Brain pericyte (primary cell): ENCODE measurements around the gene ACBD5.
"Not testable (repeated sequence)": the region's sequence is repeated elsewhere in the genome, so short reads cannot be mapped to it uniquely, and the experiment has no call there.

Source experiments
- DNase-seq: peaks from one replicate; pipeline ENCODE4 v3.0.0-alpha.2; 2012; ENCODE audit warnings: low read depth, low spot score

Gene ACBD5, protein sequence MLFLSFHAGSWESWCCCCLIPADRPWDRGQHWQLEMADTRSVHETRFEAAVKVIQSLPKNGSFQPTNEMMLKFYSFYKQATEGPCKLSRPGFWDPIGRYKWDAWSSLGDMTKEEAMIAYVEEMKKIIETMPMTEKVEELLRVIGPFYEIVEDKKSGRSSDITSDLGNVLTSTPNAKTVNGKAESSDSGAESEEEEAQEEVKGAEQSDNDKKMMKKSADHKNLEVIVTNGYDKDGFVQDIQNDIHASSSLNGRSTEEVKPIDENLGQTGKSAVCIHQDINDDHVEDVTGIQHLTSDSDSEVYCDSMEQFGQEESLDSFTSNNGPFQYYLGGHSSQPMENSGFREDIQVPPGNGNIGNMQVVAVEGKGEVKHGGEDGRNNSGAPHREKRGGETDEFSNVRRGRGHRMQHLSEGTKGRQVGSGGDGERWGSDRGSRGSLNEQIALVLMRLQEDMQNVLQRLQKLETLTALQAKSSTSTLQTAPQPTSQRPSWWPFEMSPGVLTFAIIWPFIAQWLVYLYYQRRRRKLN

DNA sequence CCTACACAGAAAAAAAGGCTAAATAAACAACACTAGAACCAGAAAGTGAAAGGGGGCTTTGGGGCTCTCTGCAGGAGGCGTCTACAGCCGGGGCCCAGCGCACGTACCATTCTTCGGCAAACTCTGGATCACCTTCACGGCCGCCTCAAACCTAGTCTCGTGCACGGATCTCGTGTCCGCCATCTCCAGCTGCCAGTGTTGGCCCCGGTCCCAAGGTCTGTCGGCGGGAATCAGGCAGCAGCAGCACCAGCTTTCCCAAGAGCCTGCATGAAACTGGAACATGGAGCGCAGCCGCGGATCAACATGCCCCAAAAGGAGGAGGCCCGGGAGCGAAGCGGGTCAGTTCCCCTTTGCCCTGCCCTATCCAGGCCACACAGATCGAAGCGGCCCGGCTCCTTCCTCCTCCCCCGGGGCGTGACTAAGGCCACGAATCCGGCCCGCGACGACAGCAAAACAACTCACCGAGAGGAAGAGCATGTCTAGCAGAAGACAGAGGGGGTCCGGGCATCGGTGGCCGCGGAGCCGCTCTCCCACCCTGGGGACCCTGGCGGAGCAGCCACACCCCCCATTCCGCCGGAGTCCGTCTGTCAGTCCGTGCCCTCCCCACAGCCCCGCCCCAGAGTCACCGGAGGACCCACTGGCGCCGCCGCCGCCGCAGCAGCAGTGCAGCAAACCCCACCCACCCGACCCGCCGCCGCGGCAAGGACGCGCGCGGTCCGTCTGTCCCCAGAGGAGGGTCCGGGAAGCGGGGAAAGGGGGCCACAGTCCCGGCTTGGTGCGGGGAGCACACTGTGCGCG lies at the start of gene ACBD5:
Gene ACBD5, minus strand, starts transcription at position 586 of the 798 bp plus-strand sequence. Its CDS starts 109 bp downstream, at position 477.
- DNase-seq, result no peak

DNA sequence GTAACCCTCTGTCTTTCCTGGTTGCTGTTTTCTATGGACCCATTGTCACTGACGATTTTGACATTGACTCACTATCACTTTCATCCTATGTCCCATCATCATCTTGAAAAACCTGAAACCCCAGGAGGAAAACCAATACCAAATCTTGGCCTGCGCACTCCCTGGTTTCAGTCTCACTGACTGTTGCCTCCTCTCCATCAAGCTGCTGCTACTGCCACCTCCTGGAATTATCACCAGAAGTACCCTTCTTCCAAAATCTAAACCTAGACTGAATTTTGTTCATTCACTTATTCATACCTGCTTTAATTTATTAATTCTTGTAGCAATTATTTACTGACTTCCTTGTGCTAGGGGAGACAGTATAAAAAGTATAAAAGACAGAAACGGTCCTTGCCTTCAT lies 44.5 kb upstream of the ACBD5 start:
- DNase-seq, result no peak

DNA sequence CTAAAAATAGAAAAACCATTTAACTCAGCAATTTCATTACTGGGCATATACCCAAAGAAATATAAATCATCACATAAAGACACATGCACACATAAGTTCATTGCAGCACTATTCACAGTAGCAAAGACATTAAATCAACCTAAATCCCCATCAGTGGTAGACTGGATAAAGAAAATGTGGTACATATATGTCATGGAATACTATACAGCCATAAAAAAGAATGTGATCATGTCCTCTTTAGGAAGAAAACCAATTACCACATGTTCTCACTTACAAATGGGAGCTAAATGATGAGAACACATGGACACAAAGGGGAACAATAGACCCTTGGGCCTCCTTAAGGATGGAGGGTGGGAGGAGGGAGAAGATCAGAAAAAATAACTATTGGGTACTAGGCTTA lies 36.0 kb upstream of the ACBD5 start:
- DNase-seq, result no peak

DNA sequence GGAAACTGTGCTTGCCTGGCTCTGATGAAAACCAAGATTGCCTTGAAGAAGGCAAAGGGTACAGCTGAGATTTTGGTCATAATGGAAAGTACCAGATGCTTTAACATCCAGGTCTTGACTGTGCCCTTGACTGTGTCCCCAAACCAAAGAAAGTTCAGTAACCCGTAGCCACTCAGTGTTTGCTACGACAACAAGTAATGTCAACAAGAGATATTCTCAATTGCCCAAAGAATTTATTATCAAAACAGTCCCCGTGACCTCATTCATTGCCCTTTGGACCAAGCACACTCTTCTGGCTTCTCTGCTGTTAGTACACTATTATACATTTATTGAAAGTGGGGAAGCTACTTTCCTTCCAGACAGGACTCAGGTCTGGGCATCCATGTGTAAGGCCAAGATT lies 25.4 kb upstream of the ACBD5 start:
- DNase-seq, result not testable (repeated sequence)

DNA sequence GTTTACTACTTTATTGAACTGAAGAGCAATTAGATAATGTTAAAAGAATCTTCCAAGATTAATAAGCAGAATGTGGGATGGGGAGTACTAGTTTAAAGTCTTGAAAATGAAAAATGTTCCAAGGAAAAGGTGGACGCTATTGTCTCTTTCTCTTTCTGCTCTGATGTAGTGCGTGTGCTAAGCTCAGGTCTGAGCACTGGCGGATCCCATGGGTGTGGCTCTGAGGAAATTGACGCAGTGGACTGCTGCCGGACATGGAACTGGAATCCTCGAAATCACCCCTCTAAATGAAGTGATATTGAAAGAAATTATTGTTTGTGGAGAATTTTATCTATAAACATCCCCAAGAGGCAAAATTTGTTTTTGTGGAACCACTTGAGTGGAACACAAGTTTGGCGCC lies 22.2 kb upstream of the ACBD5 start:
- not testable (repeated sequence) for DNase-seq

GRCh38 chr10:27258838-27259812 lies 18.5 kb upstream of the ACBD5 start:
- DNase-seq, result no peak

- DNase-seq, result no peak
Observed at GRCh38 chr10:27258492-27258837, 17.9 kb upstream of the ACBD5 start.

- no peak for DNase-seq
Observed at GRCh38 chr10:27256299-27257189, 15.9 kb upstream of the ACBD5 start.

DNA sequence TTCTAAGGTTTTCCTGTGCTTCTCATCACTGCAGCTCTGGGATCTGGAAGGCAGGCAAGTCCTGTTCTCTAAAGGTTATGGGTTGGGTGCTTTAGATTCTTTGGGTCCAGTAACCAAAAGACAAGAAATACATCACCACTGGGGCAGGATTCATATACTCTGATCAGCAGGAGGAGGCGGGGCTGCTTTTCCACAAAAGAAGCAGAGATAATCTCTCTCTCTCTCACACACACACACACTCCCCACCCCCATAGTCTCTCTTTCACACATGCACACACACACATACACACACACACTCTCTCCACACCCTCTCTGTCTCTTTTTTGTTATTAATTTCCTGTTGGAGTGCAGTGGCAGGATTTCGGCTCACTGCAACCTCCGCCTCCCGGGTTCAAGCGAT lies 13.0 kb upstream of the ACBD5 start:
- no peak for DNase-seq

DNA sequence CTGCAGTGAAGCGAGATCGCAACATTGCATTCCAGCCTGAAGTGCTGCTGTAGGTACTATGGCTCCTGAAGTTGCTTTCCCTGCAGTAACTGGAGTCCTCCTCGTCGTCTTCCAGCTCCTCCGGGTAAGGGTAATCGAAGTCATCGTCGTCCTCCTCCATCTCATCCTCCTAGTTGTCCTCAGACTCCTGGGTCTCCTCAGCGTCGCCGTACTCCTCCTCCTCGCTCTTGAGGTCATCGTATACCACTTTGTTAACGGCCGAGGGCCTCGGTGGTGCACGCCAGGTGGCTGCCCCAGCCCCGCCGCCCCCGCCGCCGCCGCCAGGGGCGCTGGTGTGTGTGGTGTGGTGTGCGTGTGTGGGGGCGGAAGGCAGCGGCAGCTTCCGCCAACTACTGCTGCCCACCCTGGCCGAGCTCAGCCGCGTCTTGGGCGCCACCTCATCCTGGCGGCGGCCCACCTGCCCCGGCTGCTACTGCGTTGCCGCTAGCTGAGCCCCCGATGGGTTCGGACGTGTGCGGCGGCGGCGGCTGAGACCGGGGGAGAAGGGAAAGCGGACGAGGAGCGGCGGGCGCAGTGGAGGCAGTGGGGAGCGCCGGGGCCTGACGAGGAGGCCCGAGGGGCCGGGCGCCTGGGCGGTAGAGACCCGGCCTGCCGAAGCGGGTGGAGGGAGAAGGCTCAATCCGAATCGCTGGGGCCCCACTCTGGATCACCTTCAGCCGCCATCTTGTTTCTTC lies 11.8 kb upstream of the ACBD5 start:
- no peak for DNase-seq

DNA sequence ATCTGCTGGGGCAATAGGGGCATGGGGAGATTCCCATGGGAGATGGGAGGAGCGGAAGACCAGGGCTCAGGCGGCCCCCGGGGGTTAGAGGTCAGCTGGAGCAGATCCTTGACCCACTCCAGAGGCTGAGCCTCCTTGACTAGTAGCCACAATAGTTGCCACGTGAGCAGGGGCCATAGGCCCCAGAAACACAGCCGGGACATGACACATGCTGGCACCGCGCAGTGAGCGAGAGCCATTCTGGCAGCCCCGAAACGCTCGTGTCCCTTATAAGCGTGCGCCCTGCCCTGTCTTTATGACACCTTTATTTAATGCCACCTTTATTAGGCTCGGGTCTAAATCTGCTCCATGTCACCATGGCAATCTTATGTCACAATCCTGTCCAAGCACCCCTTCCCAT lies 11.0 kb upstream of the ACBD5 start:
- DNase-seq, result no peak

DNA sequence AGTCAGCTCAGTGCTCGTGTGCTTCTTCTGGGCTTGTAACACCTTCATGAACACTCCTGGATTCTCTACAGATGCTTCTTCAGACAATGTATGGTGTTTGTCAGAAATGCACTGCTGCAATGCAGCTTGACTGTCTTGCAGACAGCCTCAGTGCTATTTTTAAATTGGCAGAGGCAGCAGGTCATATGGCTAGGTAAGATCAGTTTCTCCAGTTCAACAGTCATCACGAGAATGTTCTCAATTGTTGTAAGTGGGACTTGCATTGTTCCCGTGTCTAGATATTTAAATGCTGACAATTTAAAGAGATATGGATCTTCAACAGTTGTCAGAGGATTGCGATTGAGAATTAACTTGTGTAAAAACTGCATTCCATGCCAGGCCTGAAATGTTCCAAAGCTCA lies 7.6 kb upstream of the ACBD5 start:
- no peak for DNase-seq

- no peak for DNase-seq
Observed at GRCh38 chr10:27247441-27247840, 6.8 kb upstream of the ACBD5 start.

GRCh38 chr10:27247006-27247405 lies 6.4 kb upstream of the ACBD5 start:
- DNase-seq, result no peak

DNA sequence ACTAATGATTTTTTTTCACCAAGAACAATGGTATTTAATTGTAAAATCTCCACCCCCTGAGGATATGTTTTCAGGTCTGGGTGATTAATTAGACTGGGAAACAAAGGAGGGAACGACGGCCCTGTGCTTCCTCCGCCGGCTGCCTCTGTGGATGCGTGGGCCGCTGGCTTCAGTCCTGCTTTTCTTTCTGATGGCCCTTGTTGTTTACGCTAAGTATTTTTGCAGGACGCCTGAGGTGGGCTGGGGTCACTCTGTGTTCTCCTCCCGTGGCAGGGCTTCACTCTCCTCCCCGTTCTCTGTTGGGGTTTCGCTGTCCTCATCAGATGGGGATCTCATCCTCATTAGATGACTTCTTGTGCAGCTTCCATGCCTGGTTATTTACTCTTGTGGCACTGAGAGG lies 5.2 kb upstream of the ACBD5 start:
- DNase-seq, result no peak

DNA sequence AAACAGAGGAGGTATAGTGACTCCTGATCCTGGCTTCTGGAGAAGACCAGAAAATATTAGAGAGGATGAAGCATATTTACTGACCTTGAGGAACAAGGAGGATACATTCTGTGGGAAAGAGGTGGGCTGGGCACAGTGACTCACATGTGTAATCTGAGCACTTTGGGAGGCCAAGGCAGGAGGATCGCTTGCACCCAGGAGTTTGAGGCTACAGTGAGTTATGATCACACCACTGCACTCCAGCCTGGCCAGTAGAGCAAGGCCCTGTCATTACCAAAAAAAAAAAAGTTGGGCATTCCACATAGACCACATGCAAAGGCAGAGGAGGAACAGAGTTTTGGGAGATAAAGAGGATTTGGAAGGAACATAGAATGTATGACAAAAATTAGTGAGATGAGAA lies 4.4 kb upstream of the ACBD5 start:
- no peak for DNase-seq

DNA sequence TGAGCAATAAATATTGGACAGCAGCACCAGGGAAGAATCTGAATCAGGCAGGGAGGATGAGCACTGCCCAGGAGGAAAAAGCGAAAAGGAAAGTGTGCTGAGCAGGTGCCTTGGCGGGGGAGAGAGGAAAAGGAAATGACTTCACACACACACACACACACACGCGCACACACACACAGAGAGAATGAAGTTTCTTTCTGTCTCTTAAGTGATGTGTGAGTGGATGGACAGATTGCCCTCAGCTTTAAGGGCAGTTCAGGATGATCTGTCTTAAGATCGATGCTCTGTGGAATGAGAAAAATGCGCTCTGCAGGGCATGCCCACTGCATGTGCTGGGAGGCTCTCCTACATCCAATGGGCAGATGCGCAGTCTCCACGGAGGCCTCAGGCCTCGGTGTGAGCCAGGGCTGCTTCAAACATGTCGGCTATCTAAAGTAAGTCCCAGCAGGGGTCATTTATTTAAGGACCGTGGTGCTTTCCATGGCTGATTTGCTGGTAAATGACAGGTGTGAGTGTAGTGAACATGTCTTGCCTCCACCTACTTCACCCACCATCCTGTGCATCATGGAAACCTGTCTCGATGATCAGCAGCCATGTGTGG lies 2.5 kb upstream of the ACBD5 start:
- no peak for DNase-seq

- DNase-seq, result no peak
Observed at GRCh38 chr10:27242473-27242950, 1.9 kb upstream of the ACBD5 start.
